ENCODE data around the gene INAFM2. TPM values are rescaled to one million over a fixed set of nuclear protein-coding genes. Genes with fewer than 3 reads are reported as not detected.
A peak's percentile ranks its signal among the peaks of the same experiment; 100 is the strongest.

The INAFM2 gene
- polyA plus RNA-seq, 10 donors, result 11.4 to 18.1 (median 12.4) TPM

GRCh38 chr15:40325700-40326099, 2.2 kb downstream of the INAFM2 start:
- no peak for DNase-seq

- DNase-seq, result no peak
Measured at GRCh38 chr15:40327457-40327856, 4.0 kb downstream of the INAFM2 start.

GRCh38 chr15:40328176-40328575, 4.7 kb downstream of the INAFM2 start:
- no peak for DNase-seq

GRCh38 chr15:40328751-40329150, 5.3 kb downstream of the INAFM2 start:
- DNase-seq, result no peak

- DNase-seq, result no peak
Measured at GRCh38 chr15:40329804-40330203, 6.3 kb downstream of the INAFM2 start.

GRCh38 chr15:40330368-40330836, 6.9 kb downstream of the INAFM2 start:
- no peak for DNase-seq

- DNase-seq, result no peak
Measured at GRCh38 chr15:40331026-40331425, 7.5 kb downstream of the INAFM2 start.

GRCh38 chr15:40331637-40332036, 8.1 kb downstream of the INAFM2 start:
- DNase-seq, result no peak

GRCh38 chr15:40332113-40332781, 8.8 kb downstream of the INAFM2 start:
- no peak for DNase-seq

GRCh38 chr15:40333922-40334492, 10.5 kb downstream of the INAFM2 start:
- peak; percentile 59 to 89 (median 71) for DNase-seq

GRCh38 chr15:40334541-40334940, 11.0 kb downstream of the INAFM2 start:
- DNase-seq, result no peak

- DNase-seq, result no peak
Measured at GRCh38 chr15:40334941-40335795, 11.7 kb downstream of the INAFM2 start.

GRCh38 chr15:40335938-40336743, 12.6 kb downstream of the INAFM2 start:
- no peak for DNase-seq

GRCh38 chr15:40336744-40337122, 13.2 kb downstream of the INAFM2 start:
- DNase-seq, result no peak

GRCh38 chr15:40337597-40337996, 14.1 kb downstream of the INAFM2 start:
- DNase-seq, result peak in 1 of 3 donors; percentile 44

- peak in 1 of 3 donors; percentile 70 for DNase-seq
Measured at GRCh38 chr15:40338041-40338657, 14.7 kb downstream of the INAFM2 start.

GRCh38 chr15:40338921-40339620, 15.6 kb downstream of the INAFM2 start:
- DNase-seq, result peak in 1 of 3 donors; percentile 73

- DNase-seq, result no peak
Measured at GRCh38 chr15:40339621-40339945, 16.1 kb downstream of the INAFM2 start.

- DNase-seq, result peak; percentile 63 to 81 (median 81)
Measured at GRCh38 chr15:40340038-40340739, 16.7 kb downstream of the INAFM2 start.

- DNase-seq, result peak; percentile 70 to 84 (median 80)
Measured at GRCh38 chr15:40340740-40341400, 17.4 kb downstream of the INAFM2 start, which contains the start of gene CCDC9B. Gene CCDC9B (minus strand): TSS chr15:40340939. CDS start chr15:40340819, 120 bp downstream.

Data from muscle of back (tissue), 11 donors.